GM13977 (cell line): Measurements from ENCODE around the gene SLC7A1.

Experiments used
- DNase-seq: peaks from one replicate; pipeline ENCODE4 v3.0.0; 2012; ENCODE audit warnings: low spot score
- CTCF ChIP-seq: IDR thresholded peaks from 2 replicates; pipeline ENCODE4 v1.5.1; 2012; ENCODE audit warnings: mild to moderate bottlenecking, control low read depth; ENCODE audit not compliant: insufficient read depth; ENCODE audit errors: extremely low read depth, missing control alignments
- in situ Hi-C: fragments of 300-500 bp; cut with MboI; formaldehyde crosslinking; loops from one replicate; pipeline ENCODE4 v1.12.0; 2022; ENCODE audit warnings: low sequenced_read_pairs, low pct_unique_long_range_greater_than_20kb, mixed read lengths, inconsistent platforms; ENCODE audit not compliant: unreplicated experiment

Gene SLC7A1

GRCh38 chr13:29493796-29494195 lies 101.7 kb downstream of the SLC7A1 start:
- in situ Hi-C loops, result no loop called here
- no peak for TF ChIP-seq CTCF
- no peak for DNase-seq

GRCh38 chr13:29491248-29491647 lies 104.2 kb downstream of the SLC7A1 start:
- TF ChIP-seq CTCF, result no peak
- no peak for DNase-seq
- in situ Hi-C loops, result no loop called here

GRCh38 chr13:29490561-29490885 lies 105.0 kb downstream of the SLC7A1 start:
- no peak for DNase-seq
- TF ChIP-seq CTCF, result no peak
- in situ Hi-C loops, result no loop called here

- DNase-seq, result no peak
- TF ChIP-seq CTCF, result no peak
- in situ Hi-C loops, result no loop called here
These were observed 105.6 kb downstream of the SLC7A1 start for GRCh38 chr13:29489650-29490560.

- in situ Hi-C loops, result no loop called here
- no peak for TF ChIP-seq CTCF
- no peak for DNase-seq
These were observed 107.7 kb downstream of the SLC7A1 start for GRCh38 chr13:29487466-29488454.

GRCh38 chr13:29486551-29486950 lies 108.9 kb downstream of the SLC7A1 start:
- in situ Hi-C loops, result no loop called here
- no peak for TF ChIP-seq CTCF
- no peak for DNase-seq
